ENCODE measurements around the gene UROC1.
A peak's percentile ranks its signal among the peaks of the same experiment; 100 is the strongest.

UROC1 gene

DNA sequence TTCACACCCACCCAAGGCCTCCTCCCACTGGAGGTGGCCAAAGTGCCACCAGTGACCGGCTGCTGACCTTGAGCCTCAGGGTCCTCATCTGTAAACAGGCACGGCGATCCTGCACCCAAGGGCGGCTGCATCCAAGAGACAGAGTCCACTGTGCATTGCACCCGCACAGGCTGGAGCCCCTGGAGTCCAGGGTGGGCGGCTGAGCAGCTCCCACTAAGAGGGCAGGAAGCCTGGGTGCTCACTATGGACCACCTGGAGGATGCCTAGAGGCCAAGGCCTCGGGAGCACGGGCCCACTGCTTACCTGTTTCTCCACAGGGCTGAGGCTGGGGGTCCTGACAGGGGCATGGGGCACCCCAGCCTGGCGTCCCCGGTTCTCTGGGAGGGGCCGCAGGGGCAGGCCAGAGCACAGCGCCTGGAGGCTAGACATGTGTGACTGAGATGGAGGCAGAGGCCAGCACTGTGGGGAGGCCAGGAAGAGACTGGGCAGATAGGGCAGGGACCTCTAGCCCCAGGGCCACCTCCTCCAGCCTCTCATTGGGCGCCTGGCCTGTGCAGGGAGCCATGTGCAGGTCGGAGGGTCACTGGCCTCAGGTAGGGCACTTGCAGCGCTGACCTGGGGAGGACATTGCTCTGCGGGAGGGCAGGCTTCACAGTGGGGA, at the start of gene UROC1:
TSS of gene UROC1 (minus strand) at position 483 of the 661 bp plus-strand sequence. CDS start at position 429, 54 bp downstream.
- Histone ChIP-seq H3K27me3 (ENCODE audit: control insufficient read depth in 5 of 5, insufficient read depth in 4 of 5, low read length in 5 of 5) (peaks cover 0 to 5% (median 3%) of the 10 kb centered on the region in 5 donors), H3K27ac (ENCODE audit: low read depth, low read length) (no peak within 1 kb of the TSS), H3K4me1 (ENCODE audit: control insufficient read depth in 5 of 5, insufficient read depth in 5 of 5, low read length in 5 of 5) (no peaks in the 10 kb centered on the region), H3K9ac (ENCODE audit: low read length in 5 of 5) (no peak within 1 kb of the TSS), H3K36me3 (ENCODE audit: control insufficient read depth in 5 of 5, insufficient read depth in 5 of 5, low read length in 5 of 5) (no peaks in the 10 kb centered on the region), H3K9me3 (ENCODE audit: control insufficient read depth in 5 of 5, low read length in 5 of 5) (no peaks in the 10 kb centered on the region), H3K4me3 (ENCODE audit: low read depth in 1 of 5, low read length in 5 of 5) (no peak within 1 kb of the TSS)

DNA sequence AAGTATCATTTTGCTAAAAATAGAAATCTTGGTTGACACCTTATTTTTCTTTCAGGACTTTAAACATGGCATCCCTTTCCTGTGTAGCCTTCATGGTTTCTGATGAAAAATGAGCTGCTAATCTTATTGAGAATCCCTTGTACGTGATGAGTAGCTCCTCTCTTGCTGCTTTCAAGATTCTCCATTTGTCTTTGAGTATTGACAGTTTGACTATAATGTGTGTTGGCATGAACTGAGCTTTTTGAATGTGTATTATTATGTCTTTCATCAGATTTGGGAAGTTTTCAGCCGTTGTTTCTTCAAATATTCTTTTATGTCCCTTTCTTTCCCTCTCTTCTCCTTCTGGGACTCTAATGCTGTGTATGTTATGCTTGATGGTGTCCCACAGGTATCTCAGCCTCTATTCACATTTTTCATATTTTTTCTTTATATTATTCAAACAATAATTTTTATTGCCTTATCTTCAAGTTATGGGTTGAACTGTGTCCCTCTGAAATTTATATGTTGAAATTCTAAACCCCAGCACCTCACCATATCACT, 45.2 kb upstream of the UROC1 start:
- Histone ChIP-seq H3K9me3 (ENCODE audit: control insufficient read depth in 5 of 5, low read length in 5 of 5) (peaks cover 0 to 9% (median 6%) of the 10 kb centered on the region in 5 donors), H3K4me3 (ENCODE audit: low read depth in 1 of 5, low read length in 5 of 5) (peak overlapping the region in 1 of 5 donors; percentile 19), H3K27me3 (ENCODE audit: control insufficient read depth in 5 of 5, insufficient read depth in 4 of 5, low read length in 5 of 5) (no peaks in the 10 kb centered on the region), H3K4me1 (ENCODE audit: control insufficient read depth in 5 of 5, insufficient read depth in 5 of 5, low read length in 5 of 5) (no peaks in the 10 kb centered on the region), H3K36me3 (ENCODE audit: control insufficient read depth in 5 of 5, insufficient read depth in 5 of 5, low read length in 5 of 5) (no peaks in the 10 kb centered on the region), H3K27ac (ENCODE audit: low read depth, low read length) (no peak overlapping the region), H3K9ac (ENCODE audit: low read length in 5 of 5) (no peak overlapping the region)

DNA sequence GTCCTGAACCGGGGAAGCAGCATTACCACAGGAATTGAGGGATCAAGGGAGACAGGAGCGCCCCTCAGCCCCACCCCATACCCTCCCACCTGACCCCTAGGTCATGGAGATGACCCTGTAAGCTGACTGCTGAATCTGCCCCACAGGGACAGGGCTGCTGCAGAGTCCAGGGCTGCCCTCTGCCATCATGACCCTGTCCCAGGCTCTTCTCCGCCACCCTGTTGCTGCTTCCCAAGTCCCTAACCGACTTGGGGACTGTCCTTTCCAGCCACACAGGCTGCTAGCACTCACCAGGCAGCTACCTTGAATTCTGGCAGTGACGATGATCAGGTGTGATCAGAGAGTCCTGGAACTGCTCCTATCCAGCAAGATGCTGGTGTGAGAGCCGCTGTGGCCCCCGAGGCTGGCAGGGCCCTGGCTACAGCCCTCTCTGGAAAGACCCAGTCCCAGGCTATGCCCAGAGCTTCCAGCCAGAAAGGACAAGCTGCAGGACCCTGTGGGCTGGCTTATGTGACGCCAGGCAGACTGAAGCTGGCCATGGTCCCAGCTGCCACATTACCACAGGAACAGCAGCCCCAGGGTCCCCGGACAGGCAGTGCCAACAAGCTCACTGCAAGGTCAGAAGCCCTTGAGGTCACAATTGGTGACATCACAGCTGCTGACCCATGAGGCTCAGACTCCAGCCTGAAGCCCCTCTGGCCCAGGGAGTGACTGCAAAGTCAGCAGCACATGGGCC, 40.9 kb upstream of the UROC1 start, which contains the start of gene C3orf22:
TSS of gene C3orf22 (minus strand) at position 597 of the 736 bp plus-strand sequence. CDS start 5,542 bp downstream, outside the sequence.
- Histone ChIP-seq H3K4me3 (ENCODE audit: low read depth in 1 of 5, low read length in 5 of 5) (no peak within 1 kb of the TSS), H3K36me3 (ENCODE audit: control insufficient read depth in 5 of 5, insufficient read depth in 5 of 5, low read length in 5 of 5) (no peaks in the 10 kb centered on the region), H3K27me3 (ENCODE audit: control insufficient read depth in 5 of 5, insufficient read depth in 4 of 5, low read length in 5 of 5) (peaks cover 0 to 3% (median 0%) of the 10 kb centered on the region in 5 donors)

DNA sequence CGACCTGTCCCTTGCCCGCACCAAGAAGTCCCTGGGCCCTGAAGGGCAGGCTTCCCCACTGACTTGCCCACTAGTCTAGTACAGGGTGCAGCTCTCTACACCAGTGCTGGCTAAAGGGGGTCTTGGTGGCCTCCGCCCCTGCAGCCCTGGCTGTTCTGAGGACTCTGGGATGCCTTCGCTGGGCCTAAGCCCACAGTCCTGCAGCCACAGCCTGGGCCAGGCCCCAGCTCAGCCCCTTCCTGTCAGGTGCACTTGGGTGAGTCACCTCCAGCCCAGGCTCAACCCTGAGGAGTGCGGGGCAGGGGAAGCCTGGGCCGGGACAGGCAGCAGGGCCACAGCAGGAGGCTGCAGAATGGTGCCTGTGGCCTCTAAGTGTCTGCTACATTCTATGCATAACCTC, 40.2 kb upstream of the UROC1 start:
- Histone ChIP-seq H3K4me3 (ENCODE audit: low read depth in 1 of 5, low read length in 5 of 5) (no peak overlapping the region), H3K9me3 (ENCODE audit: control insufficient read depth in 5 of 5, low read length in 5 of 5) (peaks cover 0 to 5% (median 4%) of the 10 kb centered on the region in 5 donors), H3K4me1 (ENCODE audit: control insufficient read depth in 5 of 5, insufficient read depth in 5 of 5, low read length in 5 of 5) (no peaks in the 10 kb centered on the region), H3K27ac (ENCODE audit: low read depth, low read length) (no peak overlapping the region), H3K27me3 (ENCODE audit: control insufficient read depth in 5 of 5, insufficient read depth in 4 of 5, low read length in 5 of 5) (peaks cover 0 to 3% (median 0%) of the 10 kb centered on the region in 5 donors), H3K9ac (ENCODE audit: low read length in 5 of 5) (no peak overlapping the region), H3K36me3 (ENCODE audit: control insufficient read depth in 5 of 5, insufficient read depth in 5 of 5, low read length in 5 of 5) (no peaks in the 10 kb centered on the region)

More for the DNA sequence above, 40.9 kb upstream of the UROC1 start, which contains the start of gene C3orf22:
- Histone ChIP-seq H3K9me3 (ENCODE audit: control insufficient read depth in 5 of 5, low read length in 5 of 5) (peaks cover 0 to 9% (median 6%) of the 10 kb centered on the region in 5 donors), H3K4me1 (ENCODE audit: control insufficient read depth in 5 of 5, insufficient read depth in 5 of 5, low read length in 5 of 5) (no peaks in the 10 kb centered on the region), H3K27ac (ENCODE audit: low read depth, low read length) (no peak within 1 kb of the TSS), H3K9ac (ENCODE audit: low read length in 5 of 5) (no peak within 1 kb of the TSS)

DNA sequence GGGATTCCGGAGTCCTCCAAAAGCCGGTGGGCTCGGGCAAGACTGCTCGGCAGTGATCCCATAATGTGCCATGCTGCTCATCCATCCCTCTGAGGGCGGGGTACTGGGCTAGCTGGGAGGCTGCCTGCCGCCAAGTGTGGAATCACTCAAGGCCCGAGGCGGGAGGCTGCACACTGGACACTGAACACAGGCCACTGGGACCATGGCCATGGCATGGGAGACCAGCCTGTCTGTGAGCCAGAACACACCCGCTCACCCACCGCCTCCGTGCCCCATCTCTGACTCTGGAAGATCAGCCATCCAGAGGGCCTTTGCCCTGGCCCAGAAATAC, 39.8 kb upstream of the UROC1 start:
- Histone ChIP-seq H3K9me3 (ENCODE audit: control insufficient read depth in 5 of 5, low read length in 5 of 5) (peaks cover 0 to under 1% (median 0%) of the 10 kb centered on the region in 5 donors), H3K27me3 (ENCODE audit: control insufficient read depth in 5 of 5, insufficient read depth in 4 of 5, low read length in 5 of 5) (peaks cover 0 to 3% (median 0%) of the 10 kb centered on the region in 5 donors), H3K9ac (ENCODE audit: low read length in 5 of 5) (no peak overlapping the region), H3K36me3 (ENCODE audit: control insufficient read depth in 5 of 5, insufficient read depth in 5 of 5, low read length in 5 of 5) (no peaks in the 10 kb centered on the region), H3K27ac (ENCODE audit: low read depth, low read length) (no peak overlapping the region), H3K4me1 (ENCODE audit: control insufficient read depth in 5 of 5, insufficient read depth in 5 of 5, low read length in 5 of 5) (no peaks in the 10 kb centered on the region), H3K4me3 (ENCODE audit: low read depth in 1 of 5, low read length in 5 of 5) (no peak overlapping the region)

DNA sequence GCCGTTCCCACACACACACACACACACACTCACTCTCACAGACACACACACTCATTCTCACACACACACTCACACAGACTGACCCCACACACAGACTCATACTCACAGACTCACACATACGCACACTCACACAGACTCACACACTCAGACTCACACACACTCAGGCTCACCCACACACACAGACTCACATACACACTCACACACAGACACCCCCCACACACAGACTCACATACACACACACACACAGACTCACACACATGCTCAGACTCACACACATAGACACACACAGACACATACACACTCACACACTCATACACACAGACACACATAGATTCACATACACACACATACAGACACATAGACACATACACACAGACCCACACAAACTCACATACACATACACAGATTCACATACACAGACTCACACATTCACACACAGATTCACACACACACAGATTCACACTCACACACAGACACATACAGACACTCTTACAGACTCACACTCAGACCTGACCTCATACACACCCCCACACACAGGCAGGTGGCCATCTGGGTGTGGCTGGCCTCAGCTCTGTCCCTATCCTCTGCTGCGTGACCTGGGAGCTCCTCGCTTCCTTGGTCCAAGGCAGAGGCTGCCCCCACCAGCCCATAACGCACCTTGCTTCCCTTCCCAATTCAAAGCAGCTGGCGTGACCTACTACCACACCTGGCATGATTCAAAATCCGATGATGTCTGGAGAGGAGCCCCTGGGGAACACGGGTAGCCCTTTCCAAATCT, 39.3 kb upstream of the UROC1 start:
- Histone ChIP-seq H3K27me3 (ENCODE audit: control insufficient read depth in 5 of 5, insufficient read depth in 4 of 5, low read length in 5 of 5) (peaks cover 0 to 3% (median 0%) of the 10 kb centered on the region in 5 donors), H3K4me3 (ENCODE audit: low read depth in 1 of 5, low read length in 5 of 5) (no peak overlapping the region), H3K9me3 (ENCODE audit: control insufficient read depth in 5 of 5, low read length in 5 of 5) (no peaks in the 10 kb centered on the region), H3K4me1 (ENCODE audit: control insufficient read depth in 5 of 5, insufficient read depth in 5 of 5, low read length in 5 of 5) (no peaks in the 10 kb centered on the region), H3K36me3 (ENCODE audit: control insufficient read depth in 5 of 5, insufficient read depth in 5 of 5, low read length in 5 of 5) (no peaks in the 10 kb centered on the region), H3K27ac (ENCODE audit: low read depth, low read length) (no peak overlapping the region), H3K9ac (ENCODE audit: low read length in 5 of 5) (no peak overlapping the region)

DNA sequence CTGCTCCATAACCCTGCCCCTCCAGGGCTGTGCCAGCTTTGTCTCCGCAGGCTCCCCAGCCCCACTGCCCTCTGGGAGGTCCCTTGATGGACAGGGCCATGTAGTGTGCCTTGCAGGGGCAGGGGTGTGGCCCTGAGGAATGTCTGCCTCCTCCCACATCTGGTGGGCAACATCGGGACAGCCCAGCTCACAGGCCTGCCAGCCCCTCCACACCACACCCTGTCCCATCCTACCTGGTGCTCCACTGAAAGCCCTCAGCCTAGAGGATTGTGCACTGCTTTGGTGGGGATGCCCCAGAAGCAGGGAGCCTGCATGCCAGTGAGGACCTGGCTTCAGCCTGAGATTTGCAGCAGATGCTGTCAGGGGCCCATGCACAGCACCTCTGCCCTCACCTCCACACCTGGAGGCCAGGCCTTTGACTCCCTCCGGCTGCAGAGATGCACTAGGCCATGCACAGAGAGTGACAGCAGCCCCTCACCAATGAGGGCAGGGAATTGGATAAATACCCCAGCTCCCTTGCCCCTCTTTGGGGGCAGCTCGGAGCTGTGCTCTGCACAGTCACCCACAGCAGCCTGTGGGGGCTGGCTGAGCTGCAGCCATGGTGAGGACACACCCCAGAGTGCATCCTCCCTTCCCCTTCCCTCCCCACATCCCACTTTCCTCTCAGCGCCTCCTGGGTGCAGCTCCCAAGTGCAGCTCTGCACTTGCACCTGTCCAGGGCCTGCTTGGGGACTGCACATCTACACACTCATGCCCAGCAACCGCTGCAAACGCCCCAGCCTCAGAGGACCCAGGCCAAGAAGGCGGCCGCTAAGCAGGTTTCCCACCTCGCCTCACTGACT, 38.4 kb upstream of the UROC1 start:
- H3K9ac ChIP-seq (ENCODE audit: low read length in 5 of 5), result no peak overlapping the region

DNA sequence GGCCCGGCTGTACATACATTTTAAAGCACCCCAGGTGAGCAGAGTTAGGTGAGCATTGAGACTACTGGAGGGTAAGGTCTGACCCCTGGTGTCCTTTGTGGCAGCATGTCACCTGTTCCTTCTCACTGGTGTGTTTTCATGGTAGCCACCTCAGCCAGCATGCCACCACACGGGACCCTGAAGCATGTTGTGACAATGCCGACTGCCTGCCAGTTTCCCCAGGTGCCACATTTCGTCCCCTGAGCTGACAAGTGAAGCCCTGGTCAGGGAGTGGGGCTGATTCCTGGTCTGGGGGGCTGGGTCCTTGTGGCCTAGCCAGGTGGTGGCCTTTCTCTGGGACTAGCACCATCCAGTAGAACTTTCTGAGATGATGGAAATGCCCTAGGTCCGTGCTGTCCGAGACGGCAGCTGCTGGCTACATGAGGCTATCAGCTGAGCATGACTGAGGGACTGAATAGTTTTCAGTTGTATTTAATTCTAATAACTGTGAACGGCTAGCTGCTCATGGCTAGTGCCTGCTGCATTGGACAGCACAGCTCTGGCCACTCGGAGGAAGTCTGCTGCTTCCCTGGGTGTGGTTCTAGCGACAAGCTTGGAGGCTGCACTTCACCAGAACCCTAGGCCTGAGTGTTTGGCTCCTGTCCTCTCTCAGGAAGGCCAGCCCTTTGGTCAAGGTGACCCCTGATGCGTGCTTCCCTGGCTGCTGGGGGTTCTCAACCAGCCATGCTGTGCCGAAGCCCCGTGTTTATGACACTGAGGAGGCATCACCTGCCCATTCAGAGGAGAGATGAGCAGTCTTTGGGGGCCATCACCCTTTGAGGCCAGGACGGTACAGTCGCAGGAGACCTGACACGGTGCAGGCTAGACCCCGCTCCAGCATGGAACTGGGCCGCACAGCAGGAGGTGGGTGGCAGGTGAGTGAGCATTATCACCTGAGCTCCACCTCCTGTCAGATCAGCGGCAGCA, 37.3 kb upstream of the UROC1 start:
- Histone ChIP-seq H3K4me3 (ENCODE audit: low read depth in 1 of 5, low read length in 5 of 5) (no peak overlapping the region), H3K4me1 (ENCODE audit: control insufficient read depth in 5 of 5, insufficient read depth in 5 of 5, low read length in 5 of 5) (peaks cover 0 to 2% (median 0%) of the 10 kb centered on the region in 5 donors), H3K9me3 (ENCODE audit: control insufficient read depth in 5 of 5, low read length in 5 of 5) (no peaks in the 10 kb centered on the region), H3K27me3 (ENCODE audit: control insufficient read depth in 5 of 5, insufficient read depth in 4 of 5, low read length in 5 of 5) (peaks cover 0 to 3% (median 2%) of the 10 kb centered on the region in 5 donors), H3K27ac (ENCODE audit: low read depth, low read length) (no peak overlapping the region), H3K36me3 (ENCODE audit: control insufficient read depth in 5 of 5, insufficient read depth in 5 of 5, low read length in 5 of 5) (no peaks in the 10 kb centered on the region), H3K9ac (ENCODE audit: low read length in 5 of 5) (no peak overlapping the region)

More for the DNA sequence above, 38.4 kb upstream of the UROC1 start:
- no peak overlapping the region for H3K27ac ChIP-seq (ENCODE audit: low read depth, low read length)
- peaks cover 0 to 3% (median 0%) of the 10 kb centered on the region in 5 donors for H3K27me3 ChIP-seq (ENCODE audit: control insufficient read depth in 5 of 5, insufficient read depth in 4 of 5, low read length in 5 of 5)
- H3K9me3 ChIP-seq (ENCODE audit: control insufficient read depth in 5 of 5, low read length in 5 of 5), result no peaks in the 10 kb centered on the region
- peaks cover 0 to 2% (median 0%) of the 10 kb centered on the region in 5 donors for H3K4me1 ChIP-seq (ENCODE audit: control insufficient read depth in 5 of 5, insufficient read depth in 5 of 5, low read length in 5 of 5)
- no peaks in the 10 kb centered on the region for H3K36me3 ChIP-seq (ENCODE audit: control insufficient read depth in 5 of 5, insufficient read depth in 5 of 5, low read length in 5 of 5)
- H3K4me3 ChIP-seq (ENCODE audit: low read depth in 1 of 5, low read length in 5 of 5), result no peak overlapping the region

All from subcutaneous abdominal adipose tissue (tissue), 5 donors.